HG03521 (cell line): Measurements from ENCODE around the gene ST3GAL3.

Source experiments
- ATAC-seq: cut with Tn5 transposase; IDR thresholded peaks from one replicate; pipeline ENCODE4 v1.9.1; 2021; ENCODE audit warnings: mild to moderate bottlenecking, moderate library complexity; ENCODE audit not compliant: unreplicated experiment

The ST3GAL3 gene

GRCh38 chr1:43953361-43953760 lies 246.0 kb downstream of the ST3GAL3 start:
- ATAC-seq: no peak

- ATAC-seq: no peak
Observed at GRCh38 chr1:43954036-43954435, 246.7 kb downstream of the ST3GAL3 start.

- no peak for ATAC-seq
Observed at GRCh38 chr1:43956234-43956633, 248.9 kb downstream of the ST3GAL3 start.

GRCh38 chr1:43957407-43958040 lies 250.2 kb downstream of the ST3GAL3 start:
- ATAC-seq: no peak

- no peak for ATAC-seq
Observed at GRCh38 chr1:43958351-43959255, 251.3 kb downstream of the ST3GAL3 start.

GRCh38 chr1:43960798-43961197 lies 253.5 kb downstream of the ST3GAL3 start:
- ATAC-seq: no peak

- ATAC-seq: no peak
Observed at GRCh38 chr1:43961692-43962091, 254.4 kb downstream of the ST3GAL3 start.

GRCh38 chr1:43962324-43962723 lies 255.0 kb downstream of the ST3GAL3 start:
- no peak for ATAC-seq

DNA sequence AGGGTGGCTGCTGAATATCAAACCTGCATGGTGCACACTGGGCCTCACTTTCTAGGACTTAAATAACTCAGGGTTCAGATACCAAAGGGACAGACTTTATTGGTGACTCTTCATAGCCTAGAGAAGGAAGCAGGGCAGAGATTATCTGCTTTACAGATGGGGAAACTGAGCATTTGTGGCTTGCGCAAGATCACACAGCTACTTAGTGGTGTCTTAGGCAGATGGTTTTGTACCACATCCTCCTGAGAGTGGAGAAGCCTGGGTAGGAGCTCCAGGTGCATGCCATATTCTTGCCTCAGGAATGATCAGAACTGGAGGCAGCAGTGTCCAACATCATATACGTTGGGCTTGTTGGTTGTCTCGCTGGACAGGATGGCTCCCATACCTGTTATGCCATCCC lies 255.7 kb downstream of the ST3GAL3 start:
- no peak for ATAC-seq

- ATAC-seq: no peak
Observed at GRCh38 chr1:43963890-43964289, 256.6 kb downstream of the ST3GAL3 start.

- ATAC-seq: no peak
Observed at GRCh38 chr1:43965316-43965715, 258.0 kb downstream of the ST3GAL3 start.

GRCh38 chr1:43968348-43968948 lies 261.1 kb downstream of the ST3GAL3 start:
- no peak for ATAC-seq

- ATAC-seq: no peak
Observed at GRCh38 chr1:43969416-43969745, 262.0 kb downstream of the ST3GAL3 start.

DNA sequence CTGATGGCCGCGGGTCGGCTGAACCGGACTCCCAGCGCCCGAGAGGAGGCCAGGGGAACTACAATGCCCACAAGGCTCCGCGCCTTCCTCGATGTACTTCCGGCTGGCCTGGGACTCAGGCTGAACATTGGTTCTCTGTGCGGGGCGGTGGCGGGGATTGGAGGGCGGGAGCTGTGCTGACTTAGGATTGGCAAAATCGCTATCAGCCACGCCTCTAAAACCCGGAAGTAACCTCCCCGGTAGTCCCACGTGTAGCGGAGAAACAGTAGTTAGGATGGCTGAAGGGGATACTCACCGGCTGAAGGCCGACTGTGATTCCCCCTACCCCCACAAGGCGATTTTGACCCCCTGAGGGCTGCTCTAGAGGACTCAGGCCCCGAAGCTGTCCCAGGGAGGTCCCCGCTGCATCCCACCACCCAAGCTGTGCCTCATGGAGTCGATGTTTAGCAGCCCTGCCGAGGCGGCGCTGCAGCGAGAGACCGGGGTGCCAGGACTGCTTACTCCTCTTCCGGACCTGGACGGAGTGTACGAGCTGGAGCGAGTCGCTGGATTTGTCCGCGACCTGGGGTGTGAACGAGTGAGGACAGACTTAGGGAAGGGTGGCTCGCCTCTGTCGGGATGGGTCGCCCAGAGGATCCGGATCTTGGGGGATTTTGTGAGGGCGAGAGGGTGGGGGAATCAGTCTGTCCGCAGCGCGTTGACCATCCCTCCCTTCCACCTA lies 262.6 kb downstream of the ST3GAL3 start, which contains the start of gene DPH2:
DPH2 (plus strand) TSS at position 265 of the 721 bp plus-strand sequence; CDS start at position 431, 166 bp downstream.
- peak; percentile 84 for ATAC-seq

DNA sequence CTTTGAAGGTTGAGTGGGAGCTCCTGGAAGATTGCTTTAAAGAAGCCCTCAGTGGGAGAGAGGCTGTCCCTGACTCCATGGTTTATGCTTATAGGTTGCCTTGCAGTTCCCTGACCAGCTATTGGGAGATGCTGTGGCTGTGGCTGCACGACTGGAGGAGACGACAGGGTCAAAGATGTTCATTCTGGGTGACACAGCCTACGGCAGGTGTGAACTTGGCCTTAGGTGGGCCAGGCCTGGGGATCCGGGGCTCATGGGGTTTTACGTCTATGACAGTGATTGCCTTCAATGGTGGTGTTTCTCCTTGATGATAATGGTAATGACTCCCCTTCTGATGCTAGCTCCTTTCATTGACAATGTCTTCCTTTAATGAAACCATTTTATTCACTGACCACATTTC lies 263.2 kb downstream of the ST3GAL3 start:
- no peak for ATAC-seq

- no peak for ATAC-seq
Observed at GRCh38 chr1:43970911-43971310, 263.6 kb downstream of the ST3GAL3 start.

- ATAC-seq: no peak
Observed at GRCh38 chr1:43971336-43971980, 264.1 kb downstream of the ST3GAL3 start.

DNA sequence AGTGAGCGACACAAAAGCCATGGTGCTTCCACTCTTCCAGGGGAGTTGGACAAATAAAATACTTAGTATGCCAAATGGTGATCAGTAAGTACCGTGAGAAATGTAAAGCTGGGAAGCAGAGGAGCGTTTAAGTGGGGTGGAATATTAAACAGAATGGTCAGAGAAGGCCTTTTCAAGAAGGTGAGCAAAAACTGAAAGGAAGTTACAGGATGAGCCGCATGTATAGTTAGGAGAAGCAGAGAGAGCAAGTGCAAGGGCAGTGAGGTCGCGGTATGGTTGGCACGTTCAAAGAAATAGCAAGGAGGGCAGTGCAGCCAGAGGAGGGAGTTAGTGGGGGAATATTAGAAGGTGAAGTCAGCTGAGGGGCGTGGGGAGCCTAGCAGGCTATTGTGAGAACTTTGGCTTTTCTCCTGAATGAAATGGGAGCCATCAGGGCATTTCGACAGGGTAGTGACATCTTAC lies 266.7 kb downstream of the ST3GAL3 start:
- ATAC-seq: no peak

- ATAC-seq: peak; percentile 53
Observed at GRCh38 chr1:43974443-43975248, 267.3 kb downstream of the ST3GAL3 start, which contains the start of gene ATP6V0B. TSS of gene ATP6V0B (plus strand) at chr1:43974960. CDS start at chr1:43975041, 81 bp downstream.
